Fibroblast of pulmonary artery (primary cell): ENCODE measurements around the gene LAMA3.

Experiments used
- DNase-seq: peaks from one replicate; pipeline ENCODE4 v3.0.0-alpha.2; 2010; ENCODE audit warnings: low read depth
- H3K4me3 ChIP-seq: replicated peaks from 2 replicates; pipeline ENCODE4 v1.5.1; 2011; ENCODE audit warnings: low read depth, mild to moderate bottlenecking, control low read depth, low read length, moderate library complexity
- CTCF ChIP-seq: IDR thresholded peaks from 2 replicates; pipeline ENCODE4 v1.5.1; 2011; ENCODE audit warnings: mild to moderate bottlenecking, control low read depth, low read length, inconsistent platforms; ENCODE audit errors: missing control alignments

LAMA3 gene

GRCh38 chr18:23746851-23747250 lies 57.6 kb downstream of the LAMA3 start:
- no peak overlapping the region for H3K4me3 ChIP-seq
- no peak for TF ChIP-seq CTCF
- DNase-seq, result no peak

GRCh38 chr18:23752363-23752762 lies 63.1 kb downstream of the LAMA3 start:
- TF ChIP-seq CTCF, result no peak
- no peak for DNase-seq
- H3K4me3 ChIP-seq, result no peak overlapping the region

GRCh38 chr18:23752796-23753195 lies 63.5 kb downstream of the LAMA3 start:
- peak; percentile 36 for DNase-seq
- no peak for TF ChIP-seq CTCF

GRCh38 chr18:23756590-23757436 lies 67.6 kb downstream of the LAMA3 start:
- no peak for DNase-seq
- no peak for TF ChIP-seq CTCF
- H3K4me3 ChIP-seq, result no peak overlapping the region

More at GRCh38 chr18:23752796-23753195, 63.5 kb downstream of the LAMA3 start:
- no peak overlapping the region for H3K4me3 ChIP-seq

- H3K4me3 ChIP-seq, result no peak overlapping the region
- no peak for DNase-seq
- TF ChIP-seq CTCF, result no peak
Measured at GRCh38 chr18:23757437-23757733, 68.1 kb downstream of the LAMA3 start.

GRCh38 chr18:23758281-23758680 lies 69.0 kb downstream of the LAMA3 start:
- no peak overlapping the region for H3K4me3 ChIP-seq
- DNase-seq, result no peak
- TF ChIP-seq CTCF, result no peak

- no peak for TF ChIP-seq CTCF
- no peak overlapping the region for H3K4me3 ChIP-seq
- DNase-seq, result no peak
Measured at GRCh38 chr18:23761941-23762340, 72.7 kb downstream of the LAMA3 start.
